Fibroblast of pulmonary artery (primary cell): ENCODE results near the gene EPS15.
"Not testable (repeated sequence)": the region's sequence is repeated elsewhere in the genome, so short reads cannot be mapped to it uniquely, and the experiment has no call there.

Experiments
- DNase-seq: peaks from one replicate; pipeline ENCODE4 v3.0.0-alpha.2; 2010; ENCODE audit warnings: low read depth
- H3K4me3 ChIP-seq: replicated peaks from 2 replicates; pipeline ENCODE4 v1.5.1; 2011; ENCODE audit warnings: low read depth, mild to moderate bottlenecking, control low read depth, low read length, moderate library complexity
- TF ChIP-seq, protein P1 (sequence below): IDR thresholded peaks from 2 replicates; pipeline ENCODE4 v1.5.1; 2011; ENCODE audit warnings: mild to moderate bottlenecking, control low read depth, low read length, inconsistent platforms; ENCODE audit errors: missing control alignments

The EPS15 gene

DNA sequence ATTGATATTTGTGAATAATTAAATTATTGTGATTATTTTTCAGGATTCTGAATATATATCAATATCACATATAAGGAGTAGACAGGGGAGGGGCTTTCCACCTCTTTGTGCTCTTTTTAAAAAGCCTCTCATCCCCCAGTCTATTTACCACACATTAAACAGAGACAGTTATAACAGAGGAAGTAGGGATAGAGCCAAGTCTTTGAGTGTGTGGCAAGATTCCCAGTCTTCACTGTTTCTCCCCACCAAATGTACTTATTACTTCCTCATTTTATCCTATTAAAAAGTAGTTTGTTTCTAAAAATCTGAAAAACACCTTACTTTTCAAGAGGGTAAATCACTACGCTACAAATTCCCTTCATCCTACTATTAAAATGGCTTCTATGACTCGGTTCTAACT is 46.7 kb downstream of the EPS15 start:
- no peak overlapping the region for H3K4me3 ChIP-seq
- peak; percentile 42 for DNase-seq
- TF ChIP-seq, protein P1, sequence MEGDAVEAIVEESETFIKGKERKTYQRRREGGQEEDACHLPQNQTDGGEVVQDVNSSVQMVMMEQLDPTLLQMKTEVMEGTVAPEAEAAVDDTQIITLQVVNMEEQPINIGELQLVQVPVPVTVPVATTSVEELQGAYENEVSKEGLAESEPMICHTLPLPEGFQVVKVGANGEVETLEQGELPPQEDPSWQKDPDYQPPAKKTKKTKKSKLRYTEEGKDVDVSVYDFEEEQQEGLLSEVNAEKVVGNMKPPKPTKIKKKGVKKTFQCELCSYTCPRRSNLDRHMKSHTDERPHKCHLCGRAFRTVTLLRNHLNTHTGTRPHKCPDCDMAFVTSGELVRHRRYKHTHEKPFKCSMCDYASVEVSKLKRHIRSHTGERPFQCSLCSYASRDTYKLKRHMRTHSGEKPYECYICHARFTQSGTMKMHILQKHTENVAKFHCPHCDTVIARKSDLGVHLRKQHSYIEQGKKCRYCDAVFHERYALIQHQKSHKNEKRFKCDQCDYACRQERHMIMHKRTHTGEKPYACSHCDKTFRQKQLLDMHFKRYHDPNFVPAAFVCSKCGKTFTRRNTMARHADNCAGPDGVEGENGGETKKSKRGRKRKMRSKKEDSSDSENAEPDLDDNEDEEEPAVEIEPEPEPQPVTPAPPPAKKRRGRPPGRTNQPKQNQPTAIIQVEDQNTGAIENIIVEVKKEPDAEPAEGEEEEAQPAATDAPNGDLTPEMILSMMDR: no peak

DNA sequence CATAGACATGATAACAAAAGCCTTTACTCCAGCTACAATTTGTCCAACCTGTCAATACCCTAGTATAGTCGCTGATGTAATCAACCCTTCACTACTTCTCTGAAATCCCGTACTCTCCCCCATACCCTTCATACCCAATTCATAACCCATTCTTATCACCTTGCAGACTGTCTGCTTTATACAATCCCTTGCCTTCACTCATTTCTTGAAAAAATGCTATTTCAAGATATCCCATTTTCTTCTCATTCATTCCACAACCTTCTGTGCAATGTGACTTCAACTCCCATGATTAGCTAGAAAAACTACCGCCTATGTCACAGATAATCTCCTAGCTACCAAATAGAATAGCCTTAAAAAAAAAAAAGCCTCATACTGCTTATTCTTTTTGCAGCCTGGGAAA is 49.5 kb downstream of the EPS15 start:
- DNase-seq: no peak
- no peak overlapping the region for H3K4me3 ChIP-seq
- TF ChIP-seq, protein P1: no peak

DNA sequence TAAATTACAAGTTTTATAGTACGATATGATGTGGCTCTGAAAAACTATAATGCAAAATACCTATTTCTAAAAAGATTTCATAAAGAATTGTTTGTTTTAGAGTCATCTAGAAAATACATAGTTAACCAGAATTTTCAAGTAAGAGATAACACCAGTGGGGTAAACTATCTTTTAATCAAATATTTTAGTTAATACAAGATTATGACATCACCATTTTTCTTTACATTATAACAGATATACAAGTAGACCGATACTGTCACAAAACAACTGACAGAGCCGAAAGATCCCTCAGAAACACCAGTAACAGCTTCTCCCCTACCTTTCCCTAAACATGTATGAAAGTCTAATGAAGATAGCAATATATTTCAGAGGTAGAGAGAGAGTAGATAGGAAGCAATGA is 54.2 kb downstream of the EPS15 start:
- no peak for DNase-seq
- no peak overlapping the region for H3K4me3 ChIP-seq
- TF ChIP-seq, protein P1: no peak

DNA sequence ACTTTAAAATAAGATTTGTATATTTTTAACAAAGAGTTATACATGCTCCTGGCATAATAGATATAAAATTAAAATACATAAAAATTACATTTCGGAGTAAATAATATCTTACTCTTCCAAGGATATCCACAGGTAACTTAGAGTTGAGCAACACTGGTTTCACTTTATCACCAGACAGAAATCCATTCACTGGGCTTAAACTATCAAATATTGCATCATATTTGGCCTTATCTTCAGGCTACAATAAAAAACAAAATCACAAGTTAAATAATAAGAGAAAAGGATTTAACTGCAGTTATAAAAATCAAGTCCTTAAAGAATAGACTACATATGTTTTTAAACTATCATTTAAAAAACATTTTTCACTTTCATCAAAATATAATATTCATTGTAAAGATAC is 55.5 kb downstream of the EPS15 start:
- no peak overlapping the region for H3K4me3 ChIP-seq
- TF ChIP-seq, protein P1: no peak
- DNase-seq: no peak

DNA sequence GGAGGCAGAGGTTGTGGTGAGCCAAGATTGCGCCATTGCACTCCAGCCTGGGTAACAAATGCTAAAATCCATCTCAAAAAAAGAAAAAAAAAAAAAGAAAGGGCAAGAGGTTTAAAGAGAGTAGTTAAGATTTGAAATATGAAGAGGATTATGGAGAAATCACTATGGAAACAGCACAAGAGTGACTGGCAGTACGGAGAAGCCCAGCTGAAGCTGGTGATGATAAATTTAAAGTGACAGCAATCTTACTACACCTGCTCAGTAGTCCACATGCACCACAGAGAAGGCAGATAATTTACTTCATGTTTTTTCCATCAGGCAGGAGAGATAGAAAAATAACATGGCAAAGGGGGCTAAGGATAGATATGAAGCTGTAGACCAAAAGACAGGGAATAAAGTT is 56.8 kb downstream of the EPS15 start:
- not testable (repeated sequence) for H3K4me3 ChIP-seq, DNase-seq

DNA sequence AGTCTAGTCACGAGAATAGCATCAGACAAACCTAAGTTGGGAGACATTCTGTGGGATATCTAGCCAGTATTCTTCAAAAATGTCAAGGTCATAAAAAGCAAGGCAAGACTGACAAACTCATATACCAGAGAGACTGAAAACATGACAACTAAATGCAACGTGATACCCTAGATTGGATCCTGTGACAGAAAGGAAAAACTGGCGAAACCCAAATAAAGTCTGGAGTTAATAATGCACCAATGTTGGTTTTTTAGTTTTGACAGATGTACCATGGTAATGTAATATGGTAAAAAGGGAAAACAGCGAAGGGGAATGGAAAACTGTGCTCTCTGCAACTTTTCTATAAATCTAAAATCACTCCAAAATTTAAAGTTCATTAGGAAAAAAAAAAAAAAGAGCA is 64.5 kb downstream of the EPS15 start:
- no peak for DNase-seq
- TF ChIP-seq, protein P1: no peak
- H3K4me3 ChIP-seq: no peak overlapping the region

DNA sequence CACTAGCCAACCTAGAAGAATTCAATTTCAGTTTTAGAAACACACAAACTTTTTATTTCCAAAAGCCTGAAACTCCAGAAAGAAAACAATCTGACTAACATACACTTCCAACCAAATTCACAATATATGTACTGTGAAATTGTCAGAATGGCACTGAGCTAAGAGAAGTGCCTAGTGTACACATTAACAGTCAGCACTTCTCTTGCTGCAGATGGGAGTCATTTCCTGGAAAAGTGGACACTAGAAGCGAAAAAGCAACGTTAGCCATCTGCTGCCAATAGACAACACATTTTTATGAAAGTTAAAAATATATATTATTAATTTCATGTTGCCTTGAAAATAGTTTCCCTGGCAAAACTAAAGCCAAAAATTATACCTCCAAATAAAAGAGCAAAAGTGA is 66.1 kb downstream of the EPS15 start:
- TF ChIP-seq, protein P1: no peak
- DNase-seq: peak; percentile 14
- no peak overlapping the region for H3K4me3 ChIP-seq

DNA sequence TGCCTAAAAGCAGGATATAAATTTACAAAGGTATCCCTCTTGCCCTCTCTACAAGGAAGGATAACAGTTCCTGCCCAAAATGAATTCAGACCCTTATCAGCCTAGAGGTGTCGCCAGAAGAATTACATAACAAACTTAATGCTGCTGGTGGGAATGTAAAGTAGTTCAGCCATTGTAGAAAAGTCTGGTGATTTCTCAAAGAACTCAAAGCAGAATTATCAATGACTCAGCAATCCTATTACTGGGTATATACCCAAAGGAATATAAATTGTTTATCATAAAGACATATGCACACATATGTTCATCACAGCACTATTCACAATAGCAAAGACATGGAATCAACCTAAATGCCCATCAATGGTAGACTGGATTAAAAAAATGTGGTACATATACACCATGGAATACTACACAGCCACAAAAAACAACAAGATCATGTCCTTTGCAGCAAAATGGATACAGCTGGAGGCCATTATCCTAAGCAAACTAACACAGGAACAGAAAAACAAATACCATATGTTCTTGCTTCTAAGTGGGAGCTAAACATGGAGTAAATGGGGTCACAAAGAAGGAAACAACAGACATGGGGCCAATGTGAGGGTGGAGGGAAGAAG is 70.1 kb downstream of the EPS15 start:
- H3K4me3 ChIP-seq, DNase-seq: not testable (repeated sequence)
